Measurements from ENCODE around the gene KLHL13. TPM values are rescaled to one million over a fixed set of nuclear protein-coding genes. Genes with fewer than 3 reads are reported as not detected.
A peak's percentile ranks its signal among the peaks of the same experiment; 100 is the strongest.

Gene KLHL13
- total and polyA plus RNA-seq, 4 donors = 2.3 to 6.8 (median 3.9) TPM

DNA sequence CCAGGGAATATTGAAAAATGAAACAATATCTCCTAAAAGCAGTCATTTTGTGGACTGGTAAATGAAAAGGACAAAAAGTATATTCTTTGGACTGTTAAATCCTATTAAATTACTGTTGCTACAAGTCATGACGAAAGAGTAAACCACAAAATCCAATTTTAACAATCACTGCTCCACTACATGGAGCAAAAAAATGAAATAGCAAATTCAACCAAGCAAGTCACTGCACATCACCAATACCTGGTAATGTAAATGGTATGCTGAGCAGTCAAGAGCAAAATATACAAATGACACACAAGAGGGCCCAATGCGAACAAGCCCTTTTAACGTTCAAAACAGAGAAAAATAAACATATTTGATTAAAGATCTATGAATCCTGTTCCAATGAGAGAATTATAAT, 126.2 kb downstream of the KLHL13 start:
- H3K36me3 ChIP-seq (ENCODE audit: control insufficient read depth in 1 of 2, insufficient read depth in 2 of 2, low read length in 1 of 2) = no peaks in the 10 kb centered on the region
- ATAC-seq (ENCODE audit: low FRiP score) = no peak
- DNase-seq = no peak
- no peak overlapping the region for H3K4me3 ChIP-seq (ENCODE audit: low read length in 2 of 2)
- H3K27me3 ChIP-seq (ENCODE audit: control insufficient read depth in 1 of 2, insufficient read depth in 2 of 2, low read length in 1 of 2) = no peaks in the 10 kb centered on the region
- 64 to 84% methylated on average over 3 of the region's 3 CpGs for whole genome bisulfite sequencing, 2 donors
- H3K27ac ChIP-seq (ENCODE audit: low read depth in 1 of 2, low read length in 2 of 2) = no peak overlapping the region
- no peaks in the 10 kb centered on the region for H3K9me3 ChIP-seq (ENCODE audit: control insufficient read depth, low read length)
- intact Hi-C loops (cut with DNase I) = no loop called here
- no peaks in the 10 kb centered on the region for H3K4me1 ChIP-seq (ENCODE audit: control insufficient read depth in 1 of 2, insufficient read depth in 2 of 2, low read length in 2 of 2)

GRCh38 chrX:117989512-117989911, 127.1 kb downstream of the KLHL13 start:
- DNase-seq = no peak
- Histone ChIP-seq H3K27ac (ENCODE audit: low read depth in 1 of 2, low read length in 2 of 2) (no peak overlapping the region), H3K4me3 (ENCODE audit: low read length in 2 of 2) (no peak overlapping the region), H3K9me3 (ENCODE audit: control insufficient read depth, low read length) (no peaks in the 10 kb centered on the region), H3K36me3 (ENCODE audit: control insufficient read depth in 1 of 2, insufficient read depth in 2 of 2, low read length in 1 of 2) (no peaks in the 10 kb centered on the region), H3K27me3 (ENCODE audit: control insufficient read depth in 1 of 2, insufficient read depth in 2 of 2, low read length in 1 of 2) (no peaks in the 10 kb centered on the region), H3K4me1 (ENCODE audit: control insufficient read depth in 1 of 2, insufficient read depth in 2 of 2, low read length in 2 of 2) (no peaks in the 10 kb centered on the region)
- intact Hi-C loops (cut with DNase I) = no loop called here
- ATAC-seq (ENCODE audit: low FRiP score) = no peak

DNA sequence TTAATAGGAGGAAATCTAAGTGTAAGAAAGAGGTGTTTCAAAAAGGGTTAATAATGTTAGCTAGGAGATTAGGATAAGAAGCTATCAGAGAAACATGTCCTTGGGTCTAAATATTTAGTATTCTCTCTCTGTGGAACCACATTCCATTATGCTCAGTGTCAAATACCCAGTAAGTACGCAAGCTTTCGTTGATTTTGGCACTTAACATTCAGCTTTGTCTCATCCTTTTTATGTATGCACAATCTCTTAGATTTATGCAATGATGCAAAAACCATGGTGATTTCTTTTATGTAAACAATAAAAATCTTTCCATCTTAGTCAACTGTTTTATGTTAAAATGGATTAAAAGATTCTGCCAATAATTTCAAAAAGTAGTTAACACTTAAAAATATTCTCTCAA, 129.2 kb downstream of the KLHL13 start:
- Histone ChIP-seq H3K4me1 (ENCODE audit: control insufficient read depth in 1 of 2, insufficient read depth in 2 of 2, low read length in 2 of 2) (no peaks in the 10 kb centered on the region), H3K27ac (ENCODE audit: low read depth in 1 of 2, low read length in 2 of 2) (no peak overlapping the region), H3K4me3 (ENCODE audit: low read length in 2 of 2) (no peak overlapping the region), H3K9me3 (ENCODE audit: control insufficient read depth, low read length) (no peaks in the 10 kb centered on the region), H3K27me3 (ENCODE audit: control insufficient read depth in 1 of 2, insufficient read depth in 2 of 2, low read length in 1 of 2) (no peaks in the 10 kb centered on the region), H3K36me3 (ENCODE audit: control insufficient read depth in 1 of 2, insufficient read depth in 2 of 2, low read length in 1 of 2) (no peaks in the 10 kb centered on the region)
- WGBS, 2 donors = 17 to 45% methylated on average over 2 of the region's 2 CpGs
- no peak for DNase-seq
- no peak for ATAC-seq (ENCODE audit: low FRiP score)
- intact Hi-C loops (cut with DNase I) = no loop called here

DNA sequence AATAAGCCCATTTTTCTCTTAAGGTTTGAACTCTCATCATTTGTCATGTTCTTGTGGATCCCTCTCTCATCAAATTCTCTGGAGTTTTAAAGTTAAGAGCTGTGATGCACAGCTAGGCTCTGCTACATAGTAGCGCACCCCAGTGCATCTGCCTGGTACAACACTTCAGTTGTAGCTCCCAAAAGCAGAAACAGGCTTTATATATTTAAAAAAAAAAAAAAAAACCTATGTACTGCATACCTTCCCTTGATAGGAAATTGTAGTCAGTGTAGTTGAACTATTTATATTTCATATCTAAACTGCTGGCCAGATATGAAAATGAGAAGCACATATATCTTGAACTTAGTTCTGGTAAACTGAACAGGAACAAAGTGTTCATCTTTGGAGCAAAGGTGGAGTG, 131.4 kb downstream of the KLHL13 start:
- Histone ChIP-seq H3K9me3 (ENCODE audit: control insufficient read depth, low read length) (no peaks in the 10 kb centered on the region), H3K4me1 (ENCODE audit: control insufficient read depth in 1 of 2, insufficient read depth in 2 of 2, low read length in 2 of 2) (no peaks in the 10 kb centered on the region), H3K36me3 (ENCODE audit: control insufficient read depth in 1 of 2, insufficient read depth in 2 of 2, low read length in 1 of 2) (no peaks in the 10 kb centered on the region), H3K27me3 (ENCODE audit: control insufficient read depth in 1 of 2, insufficient read depth in 2 of 2, low read length in 1 of 2) (no peaks in the 10 kb centered on the region), H3K27ac (ENCODE audit: low read depth in 1 of 2, low read length in 2 of 2) (no peak overlapping the region), H3K4me3 (ENCODE audit: low read length in 2 of 2) (no peak overlapping the region)
- WGBS, 2 donors = 44 to 79% methylated on average over 1 of the region's 1 CpG
- intact Hi-C loops (cut with DNase I) = no loop called here
- DNase-seq (no peak), ATAC-seq (ENCODE audit: low FRiP score) (no peak)

DNA sequence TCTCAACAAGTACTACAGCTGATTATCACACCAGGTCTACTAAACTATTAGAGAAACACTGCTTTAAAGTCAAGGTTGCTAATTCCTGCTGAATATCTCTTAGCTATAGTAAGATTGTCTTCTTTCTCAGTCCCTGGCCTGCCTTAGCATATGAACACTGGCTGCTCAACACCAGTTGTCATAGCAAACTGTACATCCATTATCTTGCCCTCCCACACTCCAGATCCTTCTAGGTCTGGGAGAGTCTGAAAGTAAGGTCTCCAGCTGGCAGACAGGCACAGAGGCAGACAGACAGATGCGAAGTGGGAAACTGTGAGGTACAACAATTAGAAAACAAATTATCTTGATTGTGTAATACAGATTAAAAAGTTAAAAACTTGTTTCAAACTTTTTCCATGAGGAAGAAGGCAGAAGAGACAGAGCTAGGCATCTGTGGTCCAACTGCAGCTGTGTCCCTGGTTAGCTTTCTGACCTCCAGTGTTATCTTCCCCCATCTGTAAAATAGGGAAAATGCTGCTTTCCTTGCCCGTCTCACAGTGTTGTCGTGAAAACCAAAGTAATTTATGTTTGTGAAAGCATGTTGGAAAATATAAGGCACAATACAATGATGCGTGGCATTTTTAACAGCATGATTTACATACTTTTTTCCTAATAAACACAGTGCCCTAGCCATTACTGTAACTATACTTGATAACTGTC, 133.8 kb downstream of the KLHL13 start:
- no peaks in the 10 kb centered on the region for H3K36me3 ChIP-seq (ENCODE audit: control insufficient read depth in 1 of 2, insufficient read depth in 2 of 2, low read length in 1 of 2)
- ATAC-seq (ENCODE audit: low FRiP score) = no peak
- no peaks in the 10 kb centered on the region for H3K9me3 ChIP-seq (ENCODE audit: control insufficient read depth, low read length)
- no peak overlapping the region for H3K4me3 ChIP-seq (ENCODE audit: low read length in 2 of 2)
- H3K27ac ChIP-seq (ENCODE audit: low read depth in 1 of 2, low read length in 2 of 2) = no peak overlapping the region
- H3K4me1 ChIP-seq (ENCODE audit: control insufficient read depth in 1 of 2, insufficient read depth in 2 of 2, low read length in 2 of 2) = no peaks in the 10 kb centered on the region
- intact Hi-C loops (cut with DNase I) = no loop called here
- WGBS, 2 donors = 71 to 90% methylated on average over 4 of the region's 4 CpGs
- DNase-seq = no peak
- H3K27me3 ChIP-seq (ENCODE audit: control insufficient read depth in 1 of 2, insufficient read depth in 2 of 2, low read length in 1 of 2) = no peaks in the 10 kb centered on the region

DNA sequence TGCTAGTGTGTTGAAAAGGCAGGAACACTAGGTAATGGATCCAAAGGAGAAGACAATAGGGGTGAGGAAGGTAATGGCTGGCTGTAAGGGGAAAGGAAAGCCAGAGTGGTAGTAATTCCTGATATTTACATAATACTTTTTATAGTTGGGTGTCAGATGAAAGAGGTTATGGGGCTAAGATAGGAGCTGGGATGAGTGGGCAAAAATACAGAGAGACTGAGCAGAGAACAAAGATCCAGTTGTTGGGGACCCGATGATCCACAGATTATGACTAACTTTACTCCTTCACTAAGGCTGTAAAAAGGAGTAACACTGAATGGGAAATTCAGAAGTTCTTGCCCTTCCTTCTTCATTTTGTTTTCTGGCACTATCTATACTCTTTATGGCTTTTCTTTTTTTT, 138.2 kb downstream of the KLHL13 start:
- Histone ChIP-seq H3K36me3 (ENCODE audit: control insufficient read depth in 1 of 2, insufficient read depth in 2 of 2, low read length in 1 of 2) (no peaks in the 10 kb centered on the region), H3K27me3 (ENCODE audit: control insufficient read depth in 1 of 2, insufficient read depth in 2 of 2, low read length in 1 of 2) (no peaks in the 10 kb centered on the region), H3K9me3 (ENCODE audit: control insufficient read depth, low read length) (no peaks in the 10 kb centered on the region), H3K27ac (ENCODE audit: low read depth in 1 of 2, low read length in 2 of 2) (no peak overlapping the region), H3K4me1 (ENCODE audit: control insufficient read depth in 1 of 2, insufficient read depth in 2 of 2, low read length in 2 of 2) (no peaks in the 10 kb centered on the region), H3K4me3 (ENCODE audit: low read length in 2 of 2) (no peak overlapping the region)
- WGBS, 2 donors = 91 to 93% methylated on average over 1 of the region's 1 CpG
- ATAC-seq (ENCODE audit: low FRiP score) = no peak
- intact Hi-C loops (cut with DNase I) = no loop called here
- DNase-seq = no peak

DNA sequence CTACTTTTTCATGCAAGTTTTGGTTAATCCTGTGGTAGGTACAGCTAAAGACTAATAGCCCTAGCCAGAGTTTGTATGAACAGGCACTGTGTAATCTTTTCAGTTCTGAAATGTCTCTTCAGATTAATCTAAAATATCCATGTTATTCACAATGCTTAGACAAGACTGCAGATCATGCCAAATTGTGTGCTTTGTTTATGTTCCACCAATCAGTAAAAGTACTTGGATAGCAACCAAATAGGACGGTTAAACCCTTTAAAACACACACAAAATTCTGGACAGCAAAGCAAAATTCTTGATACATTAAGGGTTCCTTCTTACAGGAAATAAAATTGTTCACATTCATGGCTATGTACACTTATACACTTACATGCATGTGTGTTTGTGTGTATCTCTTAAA, 139.1 kb downstream of the KLHL13 start:
- no peaks in the 10 kb centered on the region for H3K27me3 ChIP-seq (ENCODE audit: control insufficient read depth in 1 of 2, insufficient read depth in 2 of 2, low read length in 1 of 2)
- whole genome bisulfite sequencing, 2 donors = 6 to 12% methylated on average over 1 of the region's 1 CpG
- no peaks in the 10 kb centered on the region for H3K9me3 ChIP-seq (ENCODE audit: control insufficient read depth, low read length)
- H3K27ac ChIP-seq (ENCODE audit: low read depth in 1 of 2, low read length in 2 of 2) = no peak overlapping the region
- intact Hi-C loops (cut with DNase I) = no loop called here
- H3K4me3 ChIP-seq (ENCODE audit: low read length in 2 of 2) = no peak overlapping the region
- ATAC-seq (ENCODE audit: low FRiP score) (no peak), DNase-seq (no peak)
- no peaks in the 10 kb centered on the region for H3K36me3 ChIP-seq (ENCODE audit: control insufficient read depth in 1 of 2, insufficient read depth in 2 of 2, low read length in 1 of 2)
- H3K4me1 ChIP-seq (ENCODE audit: control insufficient read depth in 1 of 2, insufficient read depth in 2 of 2, low read length in 2 of 2) = peaks cover 0 to 2% of the 10 kb centered on the region in 2 donors

GRCh38 chrX:117973110-117973807, 143.4 kb downstream of the KLHL13 start:
- H3K27ac ChIP-seq (ENCODE audit: low read depth in 1 of 2, low read length in 2 of 2) = no peak overlapping the region
- no peaks in the 10 kb centered on the region for H3K9me3 ChIP-seq (ENCODE audit: control insufficient read depth, low read length)
- no peaks in the 10 kb centered on the region for H3K36me3 ChIP-seq (ENCODE audit: control insufficient read depth in 1 of 2, insufficient read depth in 2 of 2, low read length in 1 of 2)
- H3K4me3 ChIP-seq (ENCODE audit: low read length in 2 of 2) = peak overlapping the region; percentile 31 to 48
- intact Hi-C loops (cut with DNase I) = no loop called here
- 24 to 26% methylated on average over 4 of the region's 4 CpGs for WGBS, 2 donors
- no peaks in the 10 kb centered on the region for H3K27me3 ChIP-seq (ENCODE audit: control insufficient read depth in 1 of 2, insufficient read depth in 2 of 2, low read length in 1 of 2)
- ATAC-seq (ENCODE audit: low FRiP score) = no peak
- H3K4me1 ChIP-seq (ENCODE audit: control insufficient read depth in 1 of 2, insufficient read depth in 2 of 2, low read length in 2 of 2) = peaks cover 0 to 3% of the 10 kb centered on the region in 2 donors
- DNase-seq = no peak

DNA sequence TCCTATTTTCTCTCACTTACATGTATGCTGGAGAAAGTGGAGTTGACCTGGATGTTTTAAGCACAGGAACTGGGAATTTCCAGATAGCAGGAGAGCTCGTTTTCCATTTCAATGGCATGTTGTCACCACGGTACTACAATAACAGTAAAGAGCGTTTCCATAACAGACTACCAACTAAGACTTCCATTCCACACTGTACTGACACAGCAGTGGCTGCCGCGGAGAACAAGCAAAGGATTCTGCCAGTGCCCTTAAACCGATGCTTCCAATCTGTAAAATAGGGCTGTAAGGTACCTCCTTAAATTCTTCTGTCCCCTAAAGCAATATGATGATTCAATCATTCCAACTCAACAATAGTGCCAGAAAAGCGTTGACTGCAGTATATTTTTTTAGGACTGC, 143.9 kb downstream of the KLHL13 start:
- DNase-seq (no peak), ATAC-seq (ENCODE audit: low FRiP score) (no peak)
- Histone ChIP-seq H3K4me1 (ENCODE audit: control insufficient read depth in 1 of 2, insufficient read depth in 2 of 2, low read length in 2 of 2) (peaks cover 0 to 3% of the 10 kb centered on the region in 2 donors), H3K4me3 (ENCODE audit: low read length in 2 of 2) (peak overlapping the region; percentile 31 to 48), H3K27me3 (ENCODE audit: control insufficient read depth in 1 of 2, insufficient read depth in 2 of 2, low read length in 1 of 2) (no peaks in the 10 kb centered on the region), H3K27ac (ENCODE audit: low read depth in 1 of 2, low read length in 2 of 2) (no peak overlapping the region), H3K36me3 (ENCODE audit: control insufficient read depth in 1 of 2, insufficient read depth in 2 of 2, low read length in 1 of 2) (no peaks in the 10 kb centered on the region), H3K9me3 (ENCODE audit: control insufficient read depth, low read length) (no peaks in the 10 kb centered on the region)
- intact Hi-C loops (cut with DNase I) = no loop called here
- WGBS, 2 donors = 6 to 15% methylated on average over 7 of the region's 7 CpGs

All from aorta (tissue), 5 donors.